ENCODE results near the gene DUOXA2.
"Not testable (repeated sequence)": the region's sequence is repeated elsewhere in the genome, so short reads cannot be mapped to it uniquely, and the experiment has no call there.

The DUOXA2 gene

DNA sequence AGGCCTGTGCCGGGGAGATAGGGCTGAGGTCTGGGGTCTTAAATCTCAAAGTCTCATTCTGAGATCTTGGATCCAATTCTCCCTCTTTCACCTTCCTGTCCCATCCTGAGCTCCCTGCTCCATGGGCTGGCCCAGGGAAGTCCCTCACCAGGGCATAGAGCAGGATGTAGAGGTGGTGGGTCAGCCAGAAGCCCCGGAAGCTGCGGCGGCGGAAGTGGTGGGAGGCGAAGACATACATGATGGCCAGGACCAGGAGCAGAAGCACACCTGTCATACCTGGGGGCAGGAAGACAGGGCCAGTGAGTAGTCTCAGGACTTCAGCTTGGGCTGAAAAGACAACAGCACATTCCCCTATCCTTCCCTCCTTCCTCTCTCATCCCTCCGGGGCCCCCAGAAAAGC lies 16.7 kb upstream of the DUOXA2 start:
- DNase-seq, result no peak

DNA sequence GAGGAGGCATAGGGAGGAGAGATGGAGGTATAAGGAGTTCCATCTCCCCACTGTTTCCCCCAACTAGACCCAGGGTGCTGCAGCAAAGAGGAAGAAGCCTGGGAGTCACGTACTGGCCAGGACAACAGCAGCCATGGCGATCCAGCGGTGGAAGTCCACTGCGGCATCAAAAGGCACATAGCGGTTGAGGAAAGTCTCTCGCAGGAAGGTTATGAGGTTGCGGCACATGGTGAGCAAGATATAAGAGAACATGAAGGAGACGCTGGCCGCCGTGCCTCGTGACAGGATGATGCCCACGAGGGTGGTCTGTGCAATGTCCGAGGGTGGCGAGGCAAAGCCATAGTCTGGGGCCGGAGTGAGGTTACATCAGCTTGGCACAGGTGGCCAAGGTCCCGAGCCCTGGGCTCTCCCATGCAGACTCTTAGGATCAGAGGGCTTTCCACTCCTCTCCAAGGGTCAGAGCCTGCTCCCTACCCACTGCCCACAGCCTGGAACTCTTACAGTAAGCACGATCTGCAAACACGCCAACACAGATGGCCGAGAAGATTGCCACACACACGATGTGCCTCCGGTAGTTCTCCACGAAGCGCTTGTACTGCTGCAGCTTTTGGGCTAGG lies 14.5 kb upstream of the DUOXA2 start:
- DNase-seq, result no peak

DNA sequence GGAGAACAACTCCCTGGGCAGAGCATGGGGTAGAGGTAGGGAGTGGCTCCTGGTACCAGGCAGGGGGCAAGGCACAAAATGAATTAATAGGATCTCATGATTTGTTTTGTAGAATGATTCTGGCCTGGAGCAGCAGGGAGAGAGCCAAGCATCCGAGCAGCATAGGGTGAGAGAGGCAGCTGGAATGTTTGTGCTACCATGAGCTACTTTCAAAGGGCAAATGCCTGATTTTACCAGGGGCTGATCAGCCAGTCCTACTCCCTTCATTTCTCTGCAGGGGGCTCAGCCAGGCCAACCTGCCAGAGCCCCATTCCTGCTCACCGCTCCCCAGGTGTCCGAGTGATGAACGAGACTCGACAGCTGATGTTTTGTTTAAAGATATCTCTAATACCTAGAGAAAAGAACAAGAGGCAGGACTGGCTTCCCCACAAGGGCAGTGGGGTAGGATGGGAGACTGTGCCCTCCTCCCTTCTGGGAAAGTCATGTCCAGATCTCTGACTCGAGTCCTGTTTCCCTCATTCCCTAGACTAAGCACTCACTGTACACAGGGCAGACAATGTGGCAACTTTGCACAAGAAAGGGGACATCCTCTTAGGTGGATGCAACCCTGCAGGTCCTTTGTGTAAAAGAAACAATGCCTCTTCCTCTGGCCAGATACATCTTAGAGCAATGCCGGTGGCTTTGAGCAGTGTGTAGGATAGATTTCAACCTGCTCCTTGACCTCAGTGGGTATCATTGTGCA lies 13.1 kb upstream of the DUOXA2 start:
- DNase-seq, result no peak

DNA sequence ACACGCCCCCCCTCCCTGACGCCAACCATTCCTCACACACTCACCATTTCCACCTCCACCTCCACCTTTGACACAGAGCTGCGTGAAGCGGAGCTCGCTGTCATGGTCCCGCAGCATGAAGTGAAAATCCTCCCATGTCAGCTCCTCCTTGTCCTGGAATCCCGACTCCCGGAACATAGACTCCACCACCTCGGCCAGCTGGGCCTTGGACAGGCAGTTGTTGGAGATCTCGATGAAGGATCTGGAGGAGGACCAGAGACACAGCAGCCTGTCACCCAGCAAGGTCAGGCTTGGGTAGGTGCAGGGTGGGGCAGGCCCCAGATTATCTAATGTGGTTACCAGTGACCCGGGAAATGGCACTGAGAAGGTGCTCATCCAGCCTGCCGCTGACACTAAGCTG lies 12.4 kb upstream of the DUOXA2 start:
- DNase-seq, result no peak

DNA sequence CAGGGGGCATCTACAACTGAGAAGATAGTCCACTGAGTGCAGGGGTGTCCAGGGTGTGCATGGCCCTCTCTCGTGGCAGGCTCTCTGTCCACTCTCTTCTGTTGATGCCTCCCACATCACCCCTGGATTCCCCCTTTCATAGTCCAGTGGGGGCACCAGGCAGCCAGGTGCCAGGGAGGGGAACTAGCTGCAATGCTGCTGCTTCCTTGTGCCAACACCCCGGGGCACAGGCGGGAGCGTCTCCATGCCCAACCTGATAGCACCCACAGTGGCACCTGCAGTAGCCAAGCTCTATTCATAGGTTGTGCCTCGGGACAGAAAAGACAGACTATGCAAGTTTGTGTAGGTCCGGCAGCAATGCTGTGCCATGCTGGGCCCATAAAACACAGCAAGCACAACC lies 11.9 kb upstream of the DUOXA2 start:
- no peak for DNase-seq

DNA sequence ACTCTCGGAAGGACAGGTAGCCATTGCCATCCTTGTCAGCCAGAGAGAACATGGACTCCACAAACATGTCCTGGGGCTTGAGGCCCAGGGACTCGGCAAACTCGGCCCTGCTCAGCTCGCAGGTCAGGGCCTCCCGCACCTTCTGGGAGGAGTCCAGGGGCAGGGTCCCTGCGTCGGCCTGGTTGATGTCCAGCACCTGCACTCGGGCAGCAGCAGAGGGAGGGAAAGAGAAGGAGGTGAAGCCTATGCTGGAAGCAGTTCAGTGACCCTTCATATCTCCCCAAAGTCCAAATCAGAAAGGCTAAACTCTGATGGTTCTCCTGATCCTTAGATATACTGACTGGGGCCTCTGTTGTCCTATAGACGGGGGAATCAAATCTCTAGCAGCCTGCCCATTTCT lies 10.0 kb upstream of the DUOXA2 start:
- not testable (repeated sequence) for DNase-seq

DNA sequence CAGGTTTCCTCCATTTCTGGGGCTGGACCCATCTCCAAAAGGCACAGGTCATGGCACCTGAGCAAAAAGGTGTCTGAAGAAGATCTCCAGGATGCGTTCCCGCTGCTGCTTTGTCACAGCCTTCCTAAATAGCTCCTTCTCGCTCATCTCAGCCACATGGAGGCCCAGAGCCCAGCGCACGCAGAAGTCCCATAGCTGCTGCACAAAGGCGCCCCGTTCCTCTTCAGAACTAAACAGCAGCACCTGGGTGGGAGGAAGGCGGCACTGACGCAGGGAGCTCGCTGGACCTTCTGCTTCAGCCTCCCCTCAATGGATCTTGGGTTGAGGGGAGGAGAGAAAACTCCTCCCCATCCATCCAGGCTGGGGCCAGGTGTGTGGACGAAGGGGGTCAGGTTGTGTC lies 8.5 kb upstream of the DUOXA2 start:
- DNase-seq, result no peak

DNA sequence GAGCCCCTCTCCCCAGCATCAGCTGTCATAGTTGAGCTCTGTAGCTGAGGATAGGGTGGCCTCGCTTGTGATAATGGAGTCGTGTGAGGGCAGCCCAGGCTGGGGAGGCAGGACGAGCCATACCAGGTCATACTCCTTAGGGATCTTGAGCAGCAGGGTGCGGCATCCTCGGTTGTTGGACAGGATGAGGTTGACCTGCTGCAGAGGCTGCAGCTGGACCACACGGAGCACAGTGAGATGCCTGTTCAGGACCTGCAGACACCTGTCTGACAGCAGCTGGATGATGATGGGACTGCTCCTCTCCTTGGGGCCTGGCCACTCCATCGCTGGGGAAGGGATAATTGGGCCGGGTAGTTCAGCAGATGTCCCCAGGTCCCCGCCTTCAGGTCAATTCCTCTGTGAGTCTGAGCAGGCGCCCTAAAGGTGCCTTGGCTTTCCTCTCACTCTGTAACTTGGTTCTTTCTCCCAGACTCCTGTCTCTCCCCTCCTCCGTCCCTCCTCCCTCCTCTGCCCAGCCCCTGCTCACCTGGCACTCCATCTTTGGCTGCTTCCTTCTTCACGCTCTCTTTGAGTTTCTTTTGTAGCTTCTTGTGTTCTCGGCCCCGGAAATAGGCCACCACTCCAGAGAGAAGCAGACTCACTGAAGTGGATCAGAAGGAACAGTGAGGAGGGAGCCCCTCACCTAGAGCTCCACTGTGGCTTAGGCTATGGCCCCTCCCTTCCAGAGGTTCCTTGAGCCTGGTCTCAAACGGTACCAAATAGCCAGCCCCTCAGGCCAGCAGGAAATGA lies 7.9 kb upstream of the DUOXA2 start:
- DNase-seq, result no peak

DNA sequence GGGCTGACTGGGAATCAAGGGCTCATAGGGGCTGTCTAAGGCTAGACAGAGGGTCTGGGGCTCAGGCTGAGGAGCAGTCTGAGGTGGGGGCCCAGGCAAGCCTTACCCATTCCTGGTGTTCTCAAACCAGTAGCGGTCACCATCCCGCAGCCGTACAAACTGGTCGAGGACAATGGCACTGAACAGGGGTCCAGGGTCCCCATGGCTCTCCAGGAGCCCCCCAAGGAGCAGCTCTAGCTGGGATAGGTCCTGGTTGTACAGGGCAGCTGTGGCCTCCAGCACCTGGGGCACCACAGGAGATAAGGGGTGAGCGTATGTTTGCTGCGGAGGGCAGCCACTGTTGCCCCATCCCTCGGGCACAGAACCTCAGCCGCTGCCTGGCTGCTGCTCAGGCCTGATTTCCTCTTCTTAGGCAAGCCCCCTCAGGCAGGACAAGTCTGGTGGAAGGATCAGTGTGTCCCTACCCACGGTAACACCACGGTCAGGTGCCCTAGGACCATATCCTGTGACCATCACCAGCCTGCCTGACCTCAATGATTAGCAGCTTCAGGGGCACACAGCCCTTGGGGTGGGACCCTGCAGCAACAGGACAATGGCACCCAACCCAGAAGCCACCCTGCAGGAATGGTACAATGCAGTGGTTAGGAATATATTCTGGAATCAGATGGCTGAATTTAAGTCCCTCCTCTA lies 6.0 kb upstream of the DUOXA2 start:
- no peak for DNase-seq

DNA sequence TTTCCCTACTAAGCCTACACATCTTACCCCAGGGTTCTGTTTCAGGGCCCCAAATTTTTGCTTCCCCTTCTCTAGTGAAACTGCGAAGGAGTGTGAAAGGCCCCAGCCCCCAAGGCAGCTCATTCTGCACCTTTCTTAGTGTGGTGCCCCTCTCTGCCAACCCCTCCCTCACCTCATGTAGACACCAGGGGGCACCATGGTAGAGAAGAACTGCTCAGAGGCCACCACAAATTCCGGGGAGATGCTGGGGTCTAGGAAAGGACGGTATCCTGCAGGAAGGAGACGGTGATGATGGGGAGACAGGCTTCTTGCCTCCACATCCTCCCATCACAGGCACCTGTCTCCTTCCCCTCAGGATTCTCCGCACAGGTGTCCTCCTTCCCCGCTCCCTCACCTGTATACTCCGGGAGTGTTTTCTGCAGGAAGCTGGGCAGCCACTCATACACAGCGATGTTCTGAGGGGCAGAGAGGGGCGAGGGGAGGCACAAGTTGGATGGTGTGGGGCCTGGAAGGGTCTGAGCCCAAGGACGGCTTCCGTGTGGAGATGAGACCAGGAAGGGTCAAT lies 3.8 kb upstream of the DUOXA2 start:
- no peak for DNase-seq

DNA sequence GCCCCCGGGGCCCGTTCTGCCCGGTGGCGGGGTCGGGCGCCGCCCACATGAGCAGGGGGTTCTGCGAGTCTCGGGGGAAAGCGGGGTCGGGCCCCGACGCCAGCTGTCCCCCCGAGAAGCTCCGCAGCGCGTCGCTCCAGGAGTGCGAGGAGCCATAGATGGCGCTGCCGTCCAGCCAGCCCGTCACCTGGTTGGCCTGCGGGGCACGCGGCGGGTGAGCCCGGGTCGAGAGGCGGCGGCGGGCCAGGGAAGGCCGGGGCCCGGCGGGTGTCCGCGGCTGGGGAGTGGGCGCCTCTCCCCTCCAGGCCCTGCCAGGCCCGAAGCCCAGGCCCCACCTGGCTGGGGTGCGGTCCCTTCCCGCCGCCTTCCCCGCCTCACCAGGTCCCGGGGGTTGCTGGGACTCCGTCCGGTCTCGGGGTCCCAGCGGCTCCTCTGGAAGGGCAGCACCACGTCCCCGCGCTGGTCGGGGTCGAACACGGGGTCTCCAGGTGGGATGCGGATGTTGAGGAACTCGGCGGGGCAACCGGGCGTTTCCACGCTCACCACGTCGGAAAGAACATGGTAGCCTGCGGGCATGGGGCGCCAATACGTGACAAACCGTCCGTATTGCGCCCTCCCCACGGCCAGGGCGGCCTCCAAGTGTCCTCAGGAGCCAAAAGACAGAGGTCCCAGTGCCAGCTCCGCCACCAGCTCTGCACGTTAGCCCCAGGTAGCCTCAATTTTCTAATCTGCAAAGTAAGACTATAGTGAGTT lies 2.6 kb upstream of the DUOXA2 start:
- no peak for DNase-seq

DNA sequence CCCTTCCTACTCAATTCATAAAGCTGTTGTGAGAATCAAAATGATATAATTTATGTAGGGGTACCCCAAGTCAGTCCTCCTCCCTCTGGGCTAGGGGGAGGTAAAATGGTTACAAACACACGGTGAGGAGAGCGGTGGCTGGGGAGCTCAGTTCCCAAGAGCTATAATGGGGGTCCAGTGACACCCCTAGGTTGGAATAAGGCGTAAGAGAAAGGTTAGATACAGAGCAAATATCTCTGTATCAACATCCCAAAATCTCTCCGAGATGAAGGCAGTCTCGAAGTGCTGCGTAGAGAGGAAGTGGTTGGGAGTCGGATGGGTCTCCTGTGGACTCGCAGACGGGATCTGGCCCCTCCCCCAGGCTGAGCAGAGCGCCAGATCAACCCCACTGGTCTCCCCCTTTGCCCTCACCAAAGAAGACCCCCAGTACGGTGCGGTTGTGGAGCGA lies 2.0 kb upstream of the DUOXA2 start:
- no peak for DNase-seq

DNA sequence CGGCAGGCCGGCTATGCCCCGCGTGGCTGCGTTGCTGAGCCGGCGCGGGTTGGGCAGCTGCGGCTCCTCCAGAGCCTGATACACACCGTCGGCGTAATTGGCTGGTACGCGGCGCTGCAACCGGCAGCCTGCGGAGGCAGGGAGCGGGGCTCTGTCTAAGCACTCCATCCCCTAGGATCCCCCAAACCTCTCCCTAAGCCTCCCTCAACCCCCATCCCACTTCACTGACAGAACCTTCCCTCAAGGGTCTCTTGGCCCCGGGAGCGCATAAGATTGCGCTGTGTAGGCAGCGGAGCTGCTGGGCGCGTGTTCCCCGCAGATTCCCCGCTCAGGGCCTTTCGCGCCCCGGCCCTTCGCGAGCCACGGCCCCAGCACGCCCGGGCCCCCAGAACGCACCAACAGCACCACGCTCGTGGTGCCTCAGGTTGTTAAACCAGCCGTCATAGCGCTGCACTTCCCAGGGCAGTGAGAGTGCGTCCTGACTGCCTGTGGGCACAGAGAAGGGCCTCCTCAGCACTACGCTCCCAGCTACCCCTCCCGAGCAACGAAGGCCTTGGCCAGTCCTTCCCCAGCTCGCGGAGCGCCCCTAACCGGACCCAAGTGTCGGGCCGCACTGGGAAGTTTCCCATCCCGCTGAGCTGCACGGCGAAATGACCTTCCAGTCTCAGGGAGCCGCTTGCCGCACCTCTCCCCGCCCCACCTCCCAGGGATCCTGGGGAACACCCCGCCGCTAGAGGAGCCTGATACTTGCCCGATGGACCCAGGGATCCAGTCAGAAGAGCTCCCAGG lies 1.3 kb upstream of the DUOXA2 start:
- DNase-seq, result peak in 1 of 5 experiments; percentile 24

DNA sequence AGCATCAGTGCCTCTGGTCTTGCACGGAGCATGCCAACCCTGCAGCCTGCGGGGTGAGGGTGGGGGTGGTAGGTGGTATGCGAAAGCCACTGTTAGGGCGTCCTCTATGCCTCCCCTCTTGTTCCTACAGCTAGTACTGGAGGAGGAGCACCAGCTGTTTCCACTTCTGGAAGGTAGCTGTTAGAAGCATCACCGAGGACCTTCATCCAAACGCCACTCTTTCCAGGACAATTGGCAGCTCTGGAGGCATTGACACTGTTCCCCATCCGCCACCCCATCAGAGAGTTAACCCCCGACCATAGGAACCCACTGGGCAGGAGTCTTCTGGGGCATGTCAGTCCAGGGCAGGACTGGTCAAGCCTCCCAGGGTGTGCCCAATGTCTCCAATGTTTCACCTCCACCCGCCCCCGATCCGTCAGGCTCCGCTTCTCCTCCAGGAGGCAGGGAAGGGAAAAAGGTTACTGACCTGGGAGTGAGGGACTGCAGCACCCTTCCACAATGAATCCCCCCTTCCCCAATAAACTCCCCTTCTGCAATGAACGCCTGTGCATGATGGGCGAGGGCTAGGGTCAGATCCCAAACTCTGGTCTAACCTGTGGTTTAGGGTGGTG lies 641 bp upstream of the DUOXA2 start:
- DNase-seq, result no peak

DNA sequence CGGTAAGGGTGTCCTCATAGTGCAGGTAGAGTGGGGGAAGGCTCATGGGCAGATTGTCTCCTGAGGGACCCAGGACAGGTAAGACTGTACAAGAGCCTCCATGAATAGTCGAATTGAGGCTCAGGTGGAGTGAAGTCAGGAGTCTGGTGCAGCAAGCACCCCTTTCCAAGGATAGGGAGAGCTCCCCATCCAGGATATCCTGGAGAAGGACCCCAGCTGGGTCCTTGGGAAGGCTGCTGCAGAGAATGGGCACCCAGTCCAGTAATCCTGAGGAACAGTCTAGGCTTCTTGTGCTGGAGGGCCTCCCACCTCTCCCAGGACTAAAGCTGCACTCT lies 592 bp downstream of the DUOXA2 start:
- DNase-seq, result no peak

DNA sequence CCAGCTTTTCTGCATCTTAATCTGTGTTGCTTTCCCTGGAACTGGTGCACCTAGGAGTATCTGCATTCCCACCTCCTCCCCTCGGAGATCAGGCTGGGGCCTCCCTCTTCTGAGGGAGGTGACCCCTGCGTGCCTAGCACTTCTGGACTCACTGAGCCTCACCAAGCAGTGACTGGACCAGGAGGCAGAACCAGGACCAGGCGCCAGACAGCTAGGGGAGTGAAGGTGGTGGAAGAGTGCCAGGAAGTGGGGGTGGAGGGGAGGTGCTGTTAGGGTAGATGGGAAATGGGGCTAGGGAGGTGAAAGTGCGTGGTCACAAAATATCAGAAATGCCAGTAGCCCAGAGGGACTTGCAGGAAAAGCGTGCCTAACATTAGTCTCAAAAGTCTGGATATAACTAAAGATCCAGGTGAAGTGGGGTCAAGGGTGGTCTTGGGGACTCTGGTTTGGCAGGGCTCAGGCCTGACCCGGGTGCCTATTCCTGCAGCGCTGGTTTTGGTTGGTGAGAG lies 1.2 kb downstream of the DUOXA2 start:
- no peak for DNase-seq

DNA sequence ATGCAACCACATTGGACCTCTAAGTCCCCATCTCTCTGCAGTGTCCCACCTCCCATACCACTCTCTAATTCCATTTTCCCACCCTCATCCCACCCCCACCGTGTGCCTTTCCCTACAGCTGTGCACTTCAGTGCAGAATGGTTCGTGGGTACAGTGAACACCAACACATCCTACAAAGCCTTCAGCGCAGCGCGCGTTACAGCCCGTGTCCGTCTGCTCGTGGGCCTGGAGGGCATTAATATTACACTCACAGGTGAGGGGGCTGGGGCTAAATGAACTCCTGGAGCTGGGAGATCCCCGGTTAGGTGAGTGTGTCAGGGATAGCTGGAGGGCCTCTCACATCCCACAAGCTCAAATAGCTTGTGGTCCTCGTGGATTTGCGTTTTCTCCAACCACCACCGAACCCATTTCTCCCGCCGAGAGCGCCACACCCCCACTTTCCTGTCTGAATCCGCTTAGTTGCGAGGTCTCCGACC lies 1.9 kb downstream of the DUOXA2 start:
- DNase-seq, result no peak

DNA sequence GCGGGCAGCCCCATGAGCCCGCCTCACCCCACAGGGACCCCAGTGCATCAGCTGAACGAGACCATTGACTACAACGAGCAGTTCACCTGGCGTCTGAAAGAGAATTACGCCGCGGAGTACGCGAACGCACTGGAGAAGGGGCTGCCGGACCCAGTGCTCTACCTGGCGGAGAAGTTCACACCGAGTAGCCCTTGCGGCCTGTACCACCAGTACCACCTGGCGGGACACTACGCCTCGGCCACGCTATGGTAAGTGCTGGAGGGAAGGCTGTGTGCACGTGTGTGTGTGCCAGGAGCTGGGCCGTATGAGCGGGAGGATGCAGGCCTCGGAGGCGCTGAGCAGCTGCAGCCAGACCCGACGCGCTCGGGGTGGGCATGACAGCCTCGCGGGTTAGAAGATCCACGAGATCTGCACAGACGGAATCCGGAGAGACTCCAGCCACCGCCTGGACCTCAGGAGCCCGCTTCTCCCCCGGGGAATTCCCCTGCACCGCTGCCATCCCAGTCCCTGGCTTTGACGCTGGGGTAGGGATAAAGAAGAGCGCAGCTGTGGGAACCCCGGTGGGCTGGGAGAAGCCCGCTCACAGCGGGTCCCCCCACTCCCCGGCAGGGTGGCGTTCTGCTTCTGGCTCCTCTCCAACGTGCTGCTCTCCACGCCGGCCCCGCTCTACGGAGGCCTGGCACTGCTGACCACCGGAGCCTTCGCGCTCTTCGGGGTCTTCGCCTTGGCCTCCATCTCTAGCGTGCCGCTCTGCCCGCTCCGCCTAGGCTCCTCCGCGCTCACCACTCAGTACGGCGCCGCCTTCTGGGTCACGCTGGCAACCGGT lies 2.6 kb downstream of the DUOXA2 start:
- DNase-seq, result peak in 1 of 5 experiments; percentile 15

DNA sequence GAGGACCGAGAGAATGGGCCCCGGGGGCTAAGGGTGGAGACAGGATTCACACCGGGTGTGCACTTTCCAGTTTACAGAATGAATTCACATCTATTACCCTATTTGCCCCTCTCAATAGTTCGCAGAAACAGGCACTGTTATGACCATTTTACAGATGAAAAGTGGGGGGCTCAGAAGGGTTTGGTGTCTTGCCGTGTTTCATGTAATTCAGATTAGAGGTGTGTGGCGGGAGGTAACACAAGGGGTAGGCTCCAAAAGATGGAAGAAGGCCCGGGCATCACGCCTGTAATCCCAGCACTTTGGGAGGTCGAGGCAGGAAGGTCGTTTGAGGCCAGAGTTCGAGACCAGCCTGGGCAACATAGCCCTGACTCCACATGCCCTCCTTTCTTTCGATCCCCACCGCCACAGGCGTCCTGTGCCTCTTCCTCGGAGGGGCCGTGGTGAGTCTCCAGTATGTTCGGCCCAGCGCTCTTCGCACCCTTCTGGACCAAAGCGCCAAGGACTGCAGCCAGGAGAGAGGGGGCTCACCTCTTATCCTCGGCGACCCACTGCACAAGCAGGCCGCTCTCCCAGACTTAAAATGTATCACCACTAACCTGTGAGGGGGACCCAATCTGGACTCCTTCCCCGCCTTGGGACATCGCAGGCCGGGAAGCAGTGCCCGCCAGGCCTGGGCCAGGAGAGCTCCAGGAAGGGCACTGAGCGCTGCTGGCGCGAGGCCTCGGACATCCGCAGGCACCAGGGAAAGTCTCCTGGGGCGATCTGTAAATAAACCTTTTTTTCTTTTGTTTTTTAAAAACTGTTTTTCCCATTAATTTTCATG lies 3.4 kb downstream of the DUOXA2 start:
- no peak for DNase-seq

Measured in T-helper 2 cell (primary cell).